Ovary (tissue), 9 donors: Measurements from ENCODE around the gene HSPA12A. TPM values are rescaled to one million over a fixed set of nuclear protein-coding genes. Genes with fewer than 3 reads are reported as not detected.

Experiments
- DNase-seq, 5 donors: peaks; one replicate each; pipeline ENCODE4 v3.0.0-alpha.2; 2019 to 2020
- H3K27ac ChIP-seq, 2 donors: fragments of 200-600 bp; one replicate each; pipeline versions ENCODE4 v1.5.1 to v1.8.0; 2019 to 2022
- H3K27me3 ChIP-seq: fragments of 200-600 bp; one replicate; pipeline ENCODE4 v1.8.0; 2022
- H3K36me3 ChIP-seq: fragments of 200-600 bp; sonication (generic); one replicate; pipeline ENCODE4 v1.5.1; 2019
- H3K4me1 ChIP-seq: one replicate; pipeline ENCODE4 v1.8.1; 2013; ENCODE audit warnings: mild to moderate bottlenecking, moderate library complexity; ENCODE audit not compliant: insufficient read depth
- H3K4me3 ChIP-seq: fragments of 200-600 bp; sonication (generic); one replicate; pipeline ENCODE4 v1.5.1; 2017
- H3K9me3 ChIP-seq, 2 donors: fragments of 200-600 bp in 1 of 2; sonication (generic) in 1 of 2; one replicate each; pipeline versions ENCODE4 v1.5.1 to v1.8.1; 2013 to 2019; ENCODE audit warnings: mild to moderate bottlenecking in 1 of 2, moderate library complexity in 1 of 2
- CTCF ChIP-seq, 3 donors: fragments of 450-650 bp in 2 of 3; fragments of 200-600 bp in 1 of 3; IDR thresholded peaks; one replicate each; pipeline versions ENCODE4 v1.5.1 to v1.8.0; 2016 to 2022; ENCODE audit warnings: antibody characterized with exemption in 3 of 3, mild to moderate bottlenecking in 1 of 3
- EP300 ChIP-seq: sonication (generic); formaldehyde crosslinking; IDR thresholded peaks from one replicate; pipeline ENCODE4 v1.6.1; 2017; ENCODE audit warnings: antibody characterized with exemption
- POLR2A ChIP-seq: fragments of 450-650 bp; IDR thresholded peaks from one replicate; pipeline ENCODE4 v1.6.1; 2017; ENCODE audit warnings: antibody characterized with exemption, mild to moderate bottlenecking, moderate library complexity
- WGBS, 3 donors: extraction: QIAGEN DNeasy Blood & Tissue Kit in 1 of 3; methylation state at CpG; one replicate each; pipeline versions ENCODE4 v1.1.5 to v1.1.7; 2013 to 2017; 5-methylcytosine and 5-hydroxymethylcytosine counted together
- intact Hi-C, 4 donors: fragments of 100-400 bp; cut with DNase I; formaldehyde crosslinking; loops; one replicate each; pipeline versions ENCODE4 v1.11.0 to v1.15.1; 2022 to 2023
- polyA plus RNA-seq, 2 donors: library from polyadenylated mRNA; stranded (reverse); fragments of 200-250 nt in 1 of 2; fragments of 350-450 nt in 1 of 2; fragmentation: Illumina TruSeq in 1 of 2; extraction: RNeasy Lipid Tissue Mini Kit (QIAGEN cat#74804) in 1 of 2; gene quantifications; one replicate each; pipeline ENCODE4 v1.2.3, GENCODE V29; 2013 to 2014
- total RNA-seq, 7 donors: library from RNA; depleted of rRNA in 2 of 7; stranded (reverse); fragments of >200 nt in 2 of 7; fragmentation: NEBNext Ultra II Directional in 3 of 7; extraction: Animal tissue kit (Norgen Biotek cat#: 25700) in 3 of 7; gene quantifications; one replicate each; pipeline versions ENCODE4 v1.1.0 to v1.2.4, GENCODE V29; 2016 to 2023
- donor health status: DM: no; HTN: no; CAD: no; lungs with moderate emphysema.
- donor health status: DM: no; HTN: no; CAD: no.
- donor health status: Bipolar disorder and iron deficiency.
- donor health status: DM: yes; HTN: yes; CAD: no.
- donor health status: DM: no; HTN: no; CAD: no.
- donor health status: DM: yes; HTN: yes; CAD: no.

HSPA12A gene
- total and polyA plus RNA-seq, 9 donors: 16.0 to 47.5 (median 36.4) TPM

- TF ChIP-seq EP300 (no peak), POLR2A (no peak), CTCF (IDR thresholded peaks at IDR 0.05) (no peak)
- Histone ChIP-seq H3K4me3 (no peak overlapping the region), H3K27ac (no peak overlapping the region), H3K36me3 (no peaks in the 10 kb centered on the region), H3K27me3 (no peaks in the 10 kb centered on the region), H3K4me1 (no peaks in the 10 kb centered on the region), H3K9me3 (no peaks in the 10 kb centered on the region)
- intact Hi-C loops: no loop called here
- DNase-seq: no peak
- 83 to 93% (median 89%) methylated on average over 2 of the region's 2 CpGs for WGBS, 3 donors
Observed at GRCh38 chr10:116655568-116655967, 86.8 kb downstream of the HSPA12A start.

- Histone ChIP-seq H3K9me3 (no peaks in the 10 kb centered on the region), H3K4me1 (no peaks in the 10 kb centered on the region), H3K27me3 (no peaks in the 10 kb centered on the region), H3K27ac (no peak overlapping the region), H3K36me3 (no peaks in the 10 kb centered on the region), H3K4me3 (no peak overlapping the region)
- 48 to 61% (median 57%) methylated on average over 4 of the region's 4 CpGs for WGBS, 3 donors
- intact Hi-C loops: no loop called here
- TF ChIP-seq EP300: no peak
- no peak for TF ChIP-seq CTCF (IDR thresholded peaks at IDR 0.05)
- no peak for TF ChIP-seq POLR2A
- no peak for DNase-seq
Observed at GRCh38 chr10:116654816-116655215, 87.5 kb downstream of the HSPA12A start.

- intact Hi-C loops: no loop called here
- 79 to 89% (median 84%) methylated on average over 1 of the region's 1 CpG for WGBS, 3 donors
Observed at GRCh38 chr10:116653885-116654284, 88.5 kb downstream of the HSPA12A start.

GRCh38 chr10:116648903-116649302, 93.5 kb downstream of the HSPA12A start:
- 83 to 88% (median 87%) methylated on average over 8 of the region's 8 CpGs for WGBS, 3 donors
- intact Hi-C loops: no loop called here
- Histone ChIP-seq H3K4me3 (no peak overlapping the region), H3K4me1 (no peaks in the 10 kb centered on the region), H3K27ac (no peak overlapping the region), H3K9me3 (no peaks in the 10 kb centered on the region), H3K36me3 (no peaks in the 10 kb centered on the region), H3K27me3 (no peaks in the 10 kb centered on the region)
- DNase-seq: no peak
- TF ChIP-seq EP300: no peak
- TF ChIP-seq CTCF (IDR thresholded peaks at IDR 0.05): no peak
- TF ChIP-seq POLR2A: no peak

More at GRCh38 chr10:116653885-116654284, 88.5 kb downstream of the HSPA12A start:
- no peak for TF ChIP-seq EP300
- no peak for TF ChIP-seq POLR2A
- TF ChIP-seq CTCF (IDR thresholded peaks at IDR 0.05): no peak
- Histone ChIP-seq H3K4me1 (no peaks in the 10 kb centered on the region), H3K27me3 (no peaks in the 10 kb centered on the region), H3K36me3 (no peaks in the 10 kb centered on the region), H3K9me3 (no peaks in the 10 kb centered on the region), H3K4me3 (no peak overlapping the region), H3K27ac (no peak overlapping the region)
- DNase-seq: no peak

- Histone ChIP-seq H3K4me1 (no peaks in the 10 kb centered on the region), H3K4me3 (no peak overlapping the region), H3K36me3 (no peaks in the 10 kb centered on the region), H3K27ac (no peak overlapping the region), H3K27me3 (no peaks in the 10 kb centered on the region), H3K9me3 (no peaks in the 10 kb centered on the region)
- TF ChIP-seq POLR2A (no peak), CTCF (IDR thresholded peaks at IDR 0.05) (no peak), EP300 (no peak)
- intact Hi-C loops: no loop called here
- WGBS, 3 donors: 84 to 89% (median 87%) methylated on average over 5 of the region's 5 CpGs
- DNase-seq: no peak
Observed at GRCh38 chr10:116646502-116646901, 95.9 kb downstream of the HSPA12A start.
